IMR-90 (cell line): ENCODE data around the gene FAM170A. TPM values are rescaled to one million over a fixed set of nuclear protein-coding genes. Genes with fewer than 3 reads are reported as not detected.

Experiments used
- ATAC-seq: fragments of 200-7000 bp; cut with Tn5 transposase; 2 replicates; pipeline ENCODE4 v1.9.1; 2020; ENCODE audit warnings: low read depth, mild to moderate bottlenecking, moderate library complexity
- BruUV-seq: library from RNA; stranded (reverse); fragments of 400-500 nt; replicated peaks from 2 replicates; lab custom pipeline; 2021; lab: Mats Ljungman, UMichigan
- CTCF ChIA-PET: fragments of 300-600 bp; formaldehyde crosslinking; extraction: SDS; loops from one replicate; lab custom pipeline; 2021; ENCODE audit warnings: antibody characterized with exemption; lab: Yijun Ruan, JAX
- POLR2A ChIA-PET: fragments of 300-600 bp; sonication (Branson Sonifier 250); formaldehyde crosslinking; loops from one replicate; lab custom pipeline; 2022; ENCODE audit warnings: antibody characterized with exemption; ENCODE audit not compliant: unreplicated experiment; lab: Charles Lee
- DNase-seq: peaks from one replicate; pipeline ENCODE4 v3.0.0; 2013
- H2AFZ ChIP-seq: replicated peaks from 2 replicates; pipeline ENCODE3; 2013; ENCODE audit warnings: low read length, mild to moderate bottlenecking; ENCODE audit not compliant: poor library complexity
- H2AK5ac ChIP-seq: 2 replicates; pipeline ENCODE4 v1.6.1; 2013; ENCODE audit warnings: low read depth, low read length, inconsistent platforms
- H2AK9ac ChIP-seq: replicated peaks from 2 replicates; pipeline ENCODE3; 2013; ENCODE audit warnings: mild to moderate bottlenecking, low read depth, low read length, moderate library complexity; ENCODE audit not compliant: poor library complexity
- H2BK120ac ChIP-seq: 2 replicates; pipeline ENCODE4 v1.6.1; 2013; ENCODE audit warnings: low read depth, low read length, inconsistent platforms
- H2BK15ac ChIP-seq: 3 replicates; pipeline ENCODE4 v1.6.1; 2013; ENCODE audit warnings: low read depth, low read length, inconsistent platforms
- H2BK20ac ChIP-seq: 2 replicates; pipeline ENCODE4 v1.6.1; 2013; ENCODE audit warnings: low read depth, mild to moderate bottlenecking, inconsistent platforms, low read length, moderate library complexity
- H2BK5ac ChIP-seq: 2 replicates; pipeline ENCODE4 v1.6.1; 2013; ENCODE audit warnings: mild to moderate bottlenecking, low read depth, low read length, inconsistent platforms; ENCODE audit not compliant: poor library complexity, severe bottlenecking
- H3K14ac ChIP-seq: replicated peaks from 2 replicates; pipeline ENCODE4 v1.6.1; 2013; ENCODE audit warnings: low read depth, low read length, inconsistent platforms
- H3K18ac ChIP-seq: 2 replicates; pipeline ENCODE4 v1.6.1; 2013; ENCODE audit warnings: low read depth, low read length, control low read depth
- H3K23ac ChIP-seq: 2 replicates; pipeline ENCODE4 v1.6.1; 2013; ENCODE audit warnings: low read depth, low read length, inconsistent platforms
- H3K27ac ChIP-seq: 2 replicates; pipeline ENCODE4 v1.5.1; 2013; ENCODE audit warnings: mild to moderate bottlenecking, control low read depth, low read length; ENCODE audit not compliant: insufficient read depth
- H3K27me3 ChIP-seq: 2 replicates; pipeline ENCODE4 v1.6.1; 2013; ENCODE audit warnings: low read length; ENCODE audit not compliant: control insufficient read depth, insufficient read depth
- H3K36me3 ChIP-seq: 2 replicates; pipeline ENCODE4 v1.6.1; 2013; ENCODE audit warnings: low read length, mixed read lengths; ENCODE audit not compliant: control insufficient read depth, insufficient read depth
- H3K4ac ChIP-seq: 2 replicates; pipeline ENCODE4 v1.6.1; 2013; ENCODE audit warnings: low read depth, low read length, inconsistent platforms
- H3K4me1 ChIP-seq: 2 replicates; pipeline ENCODE4 v1.6.1; 2013; ENCODE audit warnings: low read length, mixed read lengths; ENCODE audit not compliant: control insufficient read depth, insufficient read depth
- H3K4me2 ChIP-seq: 2 replicates; pipeline ENCODE4 v1.6.1; 2013; ENCODE audit warnings: low read depth, mild to moderate bottlenecking, control low read depth, low read length, moderate library complexity
- H3K4me3 ChIP-seq: 2 replicates; pipeline ENCODE4 v1.5.1; 2013; ENCODE audit warnings: low read depth, mild to moderate bottlenecking, control low read depth, low read length, moderate library complexity; ENCODE audit not compliant: insufficient read depth
- H3K56ac ChIP-seq: 2 replicates; pipeline ENCODE4 v1.6.1; 2013; ENCODE audit warnings: low read length, inconsistent platforms; ENCODE audit not compliant: insufficient read depth; ENCODE audit errors: extremely low read depth
- H3K79me1 ChIP-seq, 2 experiments: 2 replicates each; pipeline ENCODE4 v1.6.1; 2013; ENCODE audit warnings: low read length in 2 of 2, inconsistent platforms in 1 of 2, low read depth in 1 of 2
- H3K9ac ChIP-seq: 2 replicates; pipeline ENCODE4 v1.6.1; 2013; ENCODE audit warnings: low read depth, low read length, control low read depth
- H3K9me1 ChIP-seq: 2 replicates; pipeline ENCODE4 v1.6.1; 2013; ENCODE audit warnings: low read length, inconsistent platforms; ENCODE audit not compliant: insufficient read depth
- H3K9me3 ChIP-seq: 2 replicates; pipeline ENCODE4 v1.6.1; 2013; ENCODE audit warnings: low read length; ENCODE audit not compliant: control insufficient read depth, insufficient read depth
- H4K20me1 ChIP-seq: 2 replicates; pipeline ENCODE4 v1.6.1; 2013; ENCODE audit warnings: low read length, inconsistent platforms; ENCODE audit not compliant: insufficient read depth
- H4K5ac ChIP-seq: 2 replicates; pipeline ENCODE4 v1.6.1; 2013; ENCODE audit warnings: mild to moderate bottlenecking, low read depth, low read length, control low read depth
- H4K8ac ChIP-seq, 2 experiments: 2 replicates each; pipeline ENCODE4 v1.6.1; 2013; ENCODE audit warnings: low read depth in 2 of 2, low read length in 2 of 2, control low read depth in 1 of 2, inconsistent platforms in 1 of 2
- H4K91ac ChIP-seq: 2 replicates; pipeline ENCODE4 v1.6.1; 2013; ENCODE audit warnings: low read depth, low read length, inconsistent platforms; ENCODE audit not compliant: insufficient read depth
- MAZ ChIP-seq: IDR thresholded peaks from 2 replicates; pipeline ENCODE4 v1.6.1; 2012; ENCODE audit warnings: low read depth, mild to moderate bottlenecking, low read length, improper control_type of control experiment, moderate library complexity, borderline replicate concordance
- NFE2L2 ChIP-seq: fragments of 150-350 bp; IDR thresholded peaks from 2 replicates; pipeline ENCODE4 v1.6.1; 2016; ENCODE audit warnings: low read depth, mild to moderate bottlenecking, low read length
- POLR2A ChIP-seq: IDR thresholded peaks from 2 replicates; pipeline ENCODE4 v1.6.1; 2012; ENCODE audit warnings: mild to moderate bottlenecking, low read depth, low read length
- RAD21 ChIP-seq: IDR thresholded peaks from 2 replicates; pipeline ENCODE4 v1.6.1; 2012; ENCODE audit warnings: low read length, improper control_type of control experiment
- RFX5 ChIP-seq: IDR thresholded peaks from 2 replicates; pipeline ENCODE4 v1.8.0; 2012; ENCODE audit warnings: low read depth, mild to moderate bottlenecking, low read length, moderate library complexity
- dilution Hi-C: fragments of 300-500 bp; cut with HindIII; formaldehyde crosslinking; loops from one replicate; pipeline ENCODE4 v1.14.3; 2018; ENCODE audit warnings: low sequenced_read_pairs; ENCODE audit not compliant: unreplicated experiment
- in situ Hi-C: fragments of 300-500 bp; cut with MboI; formaldehyde crosslinking; loops from 3 replicates; pipeline ENCODE4 v1.14.3; 2019; ENCODE audit warnings: low sequenced_read_pairs, inconsistent platforms, mixed read lengths
- intact Hi-C: fragments of 100-400 bp; cut with micrococcal nuclease; formaldehyde crosslinking; loops from 2 replicates; pipeline ENCODE4 v1.10.0; 2022
- polyA plus RNA-seq, 3 experiments: library from polyadenylated mRNA; depleted of rRNA; stranded (reverse); fragments of >200 nt; gene quantifications; 2 replicates each; pipeline ENCODE4 v1.2.3, GENCODE V29; 2012; ENCODE audit warnings: low replicate concordance in 1 of 3
- total RNA-seq: library from RNA; depleted of rRNA; stranded (reverse); fragments of >200 nt; gene quantifications from 2 replicates; pipeline ENCODE4 v1.2.3, GENCODE V29; 2012

The FAM170A gene
- total and polyA plus RNA-seq, 2 of the 4 experiments (the other 2 are of a cell fraction), result not detected

GRCh38 chr5:119651486-119651885, 22.1 kb downstream of the FAM170A start:
- no peak overlapping the region for H3K9ac ChIP-seq
- no peak overlapping the region for H3K18ac ChIP-seq
- H3K27ac ChIP-seq, result no peak overlapping the region
- H2BK120ac ChIP-seq, result no peak overlapping the region
- intact Hi-C loops (no loop called here), in situ Hi-C loops (no loop called here), dilution Hi-C loops (no loop called here)
- H2BK15ac ChIP-seq, result no peak overlapping the region
- no peak overlapping the region for H4K5ac ChIP-seq
- no peak overlapping the region for H4K8ac ChIP-seq
- TF ChIP-seq MAZ (no peak), RAD21 (no peak), RFX5 (no peak), POLR2A (no peak), NFE2L2 (no peak)
- H2BK5ac ChIP-seq, result no peak overlapping the region
- H3K36me3 ChIP-seq, result no peaks in the 10 kb centered on the region
- H4K91ac ChIP-seq, result no peak overlapping the region
- ChIA-PET POLR2A (no interaction called here), CTCF (no interaction called here)
- no peak overlapping the region for H3K23ac ChIP-seq
- H3K14ac ChIP-seq, result no peak overlapping the region
- H3K4me2 ChIP-seq, result no peak overlapping the region
- ATAC-seq (no peak), DNase-seq (no peak)
- H2AFZ ChIP-seq, result no peak overlapping the region
- H3K4me3 ChIP-seq, result no peak overlapping the region
- H3K79me1 ChIP-seq, result no peaks in the 10 kb centered on the region
- H4K20me1 ChIP-seq, result no peaks in the 10 kb centered on the region
- BruUV-seq, result no TSS peak
- no peaks in the 10 kb centered on the region for H3K9me3 ChIP-seq
- H2AK5ac ChIP-seq, result no peak overlapping the region
- H3K56ac ChIP-seq, result no peak overlapping the region
- no peak overlapping the region for H2AK9ac ChIP-seq
- no peak overlapping the region for H2BK20ac ChIP-seq
- no peak overlapping the region for H3K4ac ChIP-seq
- H3K9me1 ChIP-seq, result no peaks in the 10 kb centered on the region
- no peaks in the 10 kb centered on the region for H3K4me1 ChIP-seq
- H3K27me3 ChIP-seq, result no peaks in the 10 kb centered on the region
